Cerebellar nuclear complex (tissue), 1 donor: ENCODE measurements around the gene UGT1A6.
A peak's percentile ranks its signal among the peaks of the same experiment; 100 is the strongest.
"Not testable (repeated sequence)": the region's sequence is repeated elsewhere in the genome, so short reads cannot be mapped to it uniquely, and the experiment has no call there.

Experiments
- DNase-seq, 2 experiments: peaks; one replicate each; lab custom pipeline; 2025; lab: John Stamatoyannopoulos, UW

UGT1A6 gene

DNA sequence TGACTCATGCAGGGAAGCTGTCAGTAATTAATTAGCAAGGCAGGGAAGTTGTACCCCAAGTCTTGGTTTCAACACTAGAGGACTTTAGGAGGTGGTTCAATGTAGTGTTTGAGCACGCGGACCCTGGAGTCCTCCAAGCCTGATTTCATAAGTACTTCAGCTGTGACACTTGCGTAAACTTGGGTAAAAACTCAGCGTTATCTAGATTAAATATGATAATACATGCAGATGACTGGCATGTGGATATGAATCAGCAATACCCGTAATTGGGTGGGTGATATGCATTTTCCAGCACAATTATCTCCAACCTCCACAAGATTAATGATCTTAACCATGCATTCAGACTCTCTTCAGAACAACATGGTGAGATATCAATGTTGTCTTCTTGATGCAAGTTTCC is 5.8 kb upstream of the UGT1A6 start:
- no peak for DNase-seq

DNA sequence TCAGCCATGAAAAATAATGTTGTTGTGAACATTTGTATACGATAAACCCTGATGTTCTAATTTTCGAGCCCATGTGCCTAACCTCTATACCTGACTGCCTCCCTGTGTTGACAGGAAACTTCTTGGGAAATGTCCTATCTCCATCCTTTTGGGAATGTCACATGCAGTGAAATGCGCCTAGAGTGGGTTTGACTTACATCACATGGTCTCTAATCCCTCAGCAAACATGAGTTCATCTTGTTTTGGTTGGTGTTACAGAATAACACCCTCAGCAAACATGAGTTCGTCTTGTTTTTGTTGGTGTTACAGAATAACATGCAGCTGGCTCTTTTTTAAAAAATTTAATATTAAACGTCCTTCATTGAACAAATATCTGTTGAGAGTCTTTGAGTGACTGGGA is 4.3 kb upstream of the UGT1A6 start:
- no peak for DNase-seq

DNA sequence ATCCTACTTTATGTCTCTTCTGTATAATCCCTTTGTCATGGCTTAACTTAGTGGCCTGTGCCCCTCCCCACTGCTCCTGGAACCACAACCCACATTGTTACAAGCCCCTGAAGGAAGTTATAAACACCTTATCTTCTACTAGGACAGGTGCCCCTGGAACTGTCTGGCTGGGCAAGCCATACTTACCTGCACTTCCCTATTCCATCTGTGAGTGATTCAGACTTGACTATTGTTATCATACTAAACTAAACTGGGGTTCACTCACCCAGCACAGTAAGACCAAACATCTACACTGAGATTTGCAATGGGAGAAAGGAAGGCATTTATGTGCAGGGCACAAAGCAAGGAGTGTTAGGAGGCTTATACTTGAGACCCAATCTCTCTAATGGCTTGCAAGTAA is 3.7 kb upstream of the UGT1A6 start:
- DNase-seq = no peak

DNA sequence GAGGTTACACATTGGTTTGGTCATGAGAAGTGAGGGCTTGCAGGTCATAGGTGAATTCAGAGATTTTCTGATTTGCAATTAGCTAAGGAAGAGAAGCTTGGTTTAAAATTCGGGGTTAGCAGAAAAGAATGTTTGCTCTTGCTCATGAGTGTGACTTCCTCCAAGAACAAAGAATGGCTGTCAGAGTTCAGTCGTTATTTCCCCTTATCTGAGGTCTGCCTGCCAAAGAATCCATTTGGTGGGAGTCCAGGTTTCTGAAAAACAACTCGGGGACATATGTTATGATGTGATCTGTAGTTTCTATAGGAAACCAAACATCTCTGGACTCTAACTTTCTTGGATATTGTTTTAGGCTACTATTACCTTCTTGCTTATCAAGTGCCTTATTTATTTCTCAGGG is 3.2 kb upstream of the UGT1A6 start:
- no peak for DNase-seq

DNA sequence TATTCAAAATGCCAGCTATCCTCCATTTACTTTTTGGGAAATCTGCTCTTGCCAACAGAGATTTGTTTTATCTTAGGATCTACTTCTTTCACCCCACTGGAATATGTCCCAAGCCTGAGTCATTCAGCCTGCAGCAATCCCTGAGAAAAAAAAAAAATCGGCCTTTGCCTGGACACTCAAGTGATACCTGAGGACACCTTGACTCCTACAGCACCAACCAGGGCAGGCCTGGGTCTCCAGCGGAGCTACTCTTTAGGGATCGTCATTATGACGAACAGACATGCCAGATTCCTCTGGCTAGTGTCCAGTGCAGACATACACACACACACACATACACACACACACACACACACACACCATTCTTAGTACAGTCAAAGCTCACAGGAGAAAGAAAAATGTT is 2.2 kb upstream of the UGT1A6 start:
- DNase-seq = no peak

DNA sequence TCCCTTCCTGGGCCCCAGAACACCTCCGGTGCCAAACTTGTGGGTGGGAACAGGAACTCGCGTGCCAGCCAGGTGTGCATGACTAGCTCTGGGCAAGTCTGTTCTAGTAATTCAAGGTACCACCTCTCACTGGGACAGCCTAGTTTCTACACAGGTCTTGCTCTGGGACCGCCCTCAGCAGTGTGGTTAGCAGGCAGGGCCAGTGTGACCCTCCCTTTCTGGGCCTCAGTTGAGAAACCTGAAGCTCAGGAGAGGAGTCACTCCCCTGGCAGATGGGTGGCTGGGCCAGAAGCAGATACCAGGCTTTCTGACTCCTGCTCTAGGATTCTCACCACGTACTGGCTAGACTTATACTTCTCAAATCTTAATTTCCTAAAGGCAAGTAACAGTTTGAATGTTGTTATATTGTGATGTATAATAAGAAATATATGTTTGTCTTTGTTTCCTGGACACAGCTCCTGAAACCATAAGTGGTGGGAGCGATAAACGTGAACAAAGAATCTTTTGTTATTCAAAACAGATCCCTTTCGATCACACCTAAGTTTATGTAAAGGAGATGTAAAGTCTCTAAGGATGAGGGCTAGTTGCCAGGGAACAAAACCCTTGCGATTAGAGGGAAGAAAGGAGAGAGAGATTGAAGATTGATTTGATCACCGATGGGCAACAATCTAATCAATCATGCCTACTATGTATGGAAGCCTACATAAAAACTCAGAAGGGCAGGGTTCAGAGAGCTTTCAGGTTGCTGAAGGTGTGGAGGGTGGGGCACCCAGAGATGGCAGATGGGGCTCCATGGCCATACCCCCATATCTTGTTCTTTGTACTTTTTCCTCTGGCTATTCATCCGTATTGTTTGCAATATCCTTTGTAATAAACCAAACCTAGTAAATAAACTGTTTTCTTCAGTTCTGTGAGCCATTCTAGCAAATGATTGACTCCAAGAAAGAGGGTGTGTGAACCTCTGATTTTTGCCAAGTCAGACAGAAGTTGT is 952 bp upstream of the UGT1A6 start:
- no peak for DNase-seq

DNA sequence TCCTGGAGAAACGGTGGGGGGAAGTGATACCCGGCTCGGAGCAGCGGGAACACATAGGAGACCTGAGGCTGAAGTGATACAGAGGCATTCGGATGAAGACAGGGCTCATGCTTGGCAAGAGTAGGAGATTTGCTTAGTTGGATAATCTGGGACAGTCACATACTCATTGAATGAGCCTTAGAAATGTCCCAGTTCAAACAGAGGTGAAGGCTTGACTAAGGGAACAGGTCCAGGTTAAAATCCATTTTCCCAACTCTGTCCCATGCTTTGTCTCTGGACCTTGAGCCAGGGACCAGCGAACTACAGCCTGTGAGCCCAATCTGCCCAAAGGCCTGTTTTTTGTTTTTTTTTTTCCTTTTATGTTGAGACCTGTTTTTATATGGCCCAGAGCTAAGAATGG is 1.3 kb downstream of the UGT1A6 start:
- DNase-seq = no peak

DNA sequence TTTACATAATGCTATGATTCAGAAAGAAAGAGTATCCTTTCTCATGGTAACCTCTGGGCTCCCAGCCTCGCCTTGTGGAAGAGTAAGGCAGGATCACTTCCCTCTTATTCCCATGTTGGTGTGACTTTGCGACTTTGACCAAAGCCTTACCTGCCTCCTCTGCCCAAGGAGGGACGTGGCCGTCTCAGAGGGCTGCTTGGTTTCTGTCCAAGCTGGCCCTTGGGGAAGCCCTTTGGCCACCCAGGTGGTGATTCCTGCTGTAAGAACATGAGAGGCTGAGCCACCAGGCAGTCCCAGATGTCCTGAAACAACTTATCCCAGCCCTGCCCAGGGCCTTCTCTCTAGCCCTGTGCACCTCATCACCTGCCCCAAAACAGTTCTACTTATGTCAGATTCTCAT is 6.0 kb downstream of the UGT1A6 start:
- DNase-seq = no peak

DNA sequence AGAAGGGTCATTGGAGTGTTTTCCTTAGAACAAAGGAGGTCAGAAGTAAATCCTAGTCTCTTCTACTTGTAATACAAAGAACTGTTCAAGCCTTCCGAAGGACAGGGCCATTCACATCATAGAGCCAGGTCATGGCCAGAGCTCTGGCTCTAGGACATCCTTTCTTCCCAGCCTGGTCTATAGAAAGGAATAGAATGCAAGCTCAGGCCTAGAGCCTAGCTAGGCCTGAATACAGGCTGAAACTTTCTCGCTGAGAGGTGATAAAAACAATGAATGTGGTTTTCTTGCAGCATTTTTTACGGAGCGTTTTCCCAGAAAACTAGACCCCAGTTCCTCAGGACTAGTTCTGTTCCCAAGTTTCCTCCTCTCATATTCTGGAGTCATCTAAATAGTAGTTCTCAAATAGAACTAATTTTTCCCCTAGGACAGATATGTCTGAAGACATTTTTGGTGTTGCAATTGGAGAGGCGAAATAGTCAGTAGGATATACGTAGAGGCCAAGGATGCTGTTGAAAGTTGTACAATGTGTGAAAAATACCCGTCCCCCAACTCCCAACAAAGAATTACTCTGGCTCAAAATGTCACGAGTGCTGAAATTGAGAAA is 6.8 kb downstream of the UGT1A6 start:
- no peak for DNase-seq

DNA sequence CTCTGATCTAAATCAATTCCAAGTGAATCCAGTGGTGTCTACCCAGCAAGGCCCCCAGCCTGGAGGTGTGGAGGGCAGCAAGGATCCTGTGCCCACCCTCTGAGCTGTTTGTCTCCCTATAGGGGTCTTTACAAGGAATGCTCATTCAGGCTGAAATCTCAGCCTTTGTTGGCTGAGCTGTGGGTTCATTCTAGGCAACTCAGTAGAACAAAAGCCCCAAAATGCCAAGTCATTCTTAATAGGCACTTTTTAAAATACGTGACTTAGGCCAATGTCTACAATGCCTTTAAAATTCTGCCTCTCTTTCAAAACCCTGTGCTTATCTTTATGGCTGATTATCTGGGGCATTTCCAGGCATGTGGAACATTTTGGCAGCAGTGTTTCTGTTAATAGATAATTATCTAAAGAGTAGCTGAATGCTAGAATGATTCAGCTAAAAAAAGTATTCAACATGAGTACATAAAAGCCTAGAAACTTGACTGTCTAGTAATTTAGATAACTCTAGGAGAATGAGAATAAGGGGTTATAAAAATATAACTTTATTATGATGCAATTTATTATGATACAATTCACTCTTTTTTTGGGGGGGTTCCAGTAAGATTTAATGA is 7.4 kb downstream of the UGT1A6 start:
- no peak for DNase-seq

DNA sequence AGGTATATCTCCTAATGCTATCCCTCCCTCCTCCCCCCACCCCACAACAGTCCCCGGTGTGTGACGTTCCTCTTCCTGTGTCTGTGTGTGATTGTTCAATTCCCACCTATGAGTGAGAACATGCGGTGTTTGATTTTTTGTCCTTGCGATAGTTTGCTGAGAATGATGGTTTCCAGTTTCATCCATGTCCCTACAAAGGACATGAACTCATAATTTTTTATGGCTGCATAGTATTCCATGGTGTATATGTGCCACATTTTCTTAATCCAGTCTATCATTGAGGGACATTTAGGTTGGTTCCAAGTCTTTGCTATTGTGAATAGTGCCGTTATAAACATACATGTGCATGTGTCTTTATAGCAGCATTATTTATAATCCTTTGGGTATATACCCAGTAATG is 8.2 kb downstream of the UGT1A6 start:
- DNase-seq = not testable (repeated sequence)

DNA sequence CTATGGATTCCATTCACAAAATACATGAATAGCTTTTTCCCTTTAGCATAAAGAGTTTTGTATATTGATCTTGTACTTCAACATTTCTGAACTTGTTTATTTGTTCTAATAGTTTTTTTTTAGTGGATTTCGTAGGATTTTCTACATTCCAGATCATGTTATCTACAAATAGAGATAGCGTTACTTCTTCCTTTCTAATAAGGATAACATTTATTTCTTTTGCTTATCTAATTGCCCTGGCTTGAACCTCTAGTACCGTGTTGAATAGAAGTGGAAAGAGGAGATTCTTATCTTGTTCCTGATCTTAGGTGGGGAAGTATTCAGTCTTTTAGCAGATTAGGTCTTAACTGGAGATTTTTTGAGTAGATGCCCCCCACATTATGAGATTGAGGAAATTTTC is 9.5 kb downstream of the UGT1A6 start:
- DNase-seq = no peak

DNA sequence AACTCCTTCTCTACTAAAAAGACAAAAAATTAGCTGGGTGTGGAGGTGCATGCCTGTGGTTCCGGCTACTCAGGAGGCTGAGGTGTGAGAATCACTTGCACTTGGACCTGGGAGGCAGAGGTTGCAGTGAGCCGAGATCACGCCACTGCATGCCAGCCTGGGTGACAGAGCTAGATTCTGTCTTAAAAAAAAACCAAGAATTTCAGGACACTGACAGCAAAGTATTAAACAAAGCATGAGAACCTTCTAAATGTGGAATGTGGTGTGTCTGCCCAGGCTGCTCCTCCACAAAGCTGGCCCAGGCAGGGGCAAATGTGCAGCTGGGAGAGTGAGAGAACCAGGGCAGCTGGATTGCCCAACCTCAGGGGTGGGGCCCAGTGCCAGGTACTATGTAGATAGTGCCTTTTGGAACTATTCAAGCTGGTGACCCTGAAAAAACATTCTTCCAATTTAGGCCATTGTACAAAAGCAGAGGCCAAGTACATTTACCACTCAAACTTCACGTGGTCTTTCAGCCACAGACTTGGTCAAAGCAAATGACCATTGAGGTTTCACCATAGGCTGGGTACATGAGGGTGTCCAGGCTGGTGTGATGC is 13.3 kb downstream of the UGT1A6 start:
- no peak for DNase-seq

DNA sequence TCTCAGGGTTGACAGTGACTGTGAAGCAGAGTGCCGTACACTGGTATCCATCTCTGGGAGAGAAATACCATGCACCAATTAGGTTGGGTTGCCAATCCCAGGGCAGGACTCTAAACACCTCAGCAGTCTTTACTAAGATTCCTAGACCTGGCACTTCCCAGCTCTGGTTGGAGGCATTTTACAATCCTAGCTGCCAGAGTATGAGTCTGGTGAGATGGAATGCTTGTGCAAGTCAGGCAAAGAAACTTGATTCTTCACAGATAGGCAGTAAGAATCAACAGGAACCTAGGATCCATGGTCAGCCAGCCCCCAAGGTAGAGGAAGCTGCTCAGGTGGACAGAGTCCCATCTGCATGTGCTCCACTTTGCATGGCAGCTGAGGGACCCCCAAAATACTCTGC is 14.0 kb downstream of the UGT1A6 start:
- DNase-seq = no peak

DNA sequence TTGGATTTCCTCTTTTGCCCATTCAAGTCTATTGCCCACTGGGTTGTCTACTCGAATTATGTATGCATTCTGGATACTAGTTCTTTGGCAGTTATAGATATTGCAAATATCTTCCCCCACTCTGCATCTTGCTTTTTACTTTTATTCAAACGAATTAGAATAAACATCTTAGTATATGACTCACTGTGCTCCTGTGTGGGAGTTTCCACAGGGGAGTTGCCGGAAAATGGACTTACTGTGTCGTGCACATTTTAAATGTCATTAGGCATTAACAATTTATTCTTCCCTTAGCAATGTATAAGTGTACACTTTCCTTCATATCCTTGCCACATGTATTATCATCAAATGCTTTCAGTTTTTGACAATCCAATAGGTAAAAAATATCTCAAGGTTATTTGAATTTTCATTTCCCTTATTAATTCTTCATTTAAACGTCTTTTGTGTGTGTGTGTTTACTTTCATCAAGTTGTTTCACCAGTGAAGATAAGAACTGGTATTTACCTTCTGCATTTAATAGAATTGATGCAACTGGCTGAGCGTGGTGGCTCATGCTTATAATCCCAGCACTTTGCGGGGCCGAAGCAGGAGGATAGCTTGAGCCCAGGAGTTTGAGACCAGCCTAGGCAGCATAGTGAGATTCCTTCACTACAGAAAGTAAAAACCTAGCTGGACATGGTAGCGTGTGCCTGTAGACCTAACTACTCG is 15.4 kb downstream of the UGT1A6 start:
- no peak for DNase-seq

DNA sequence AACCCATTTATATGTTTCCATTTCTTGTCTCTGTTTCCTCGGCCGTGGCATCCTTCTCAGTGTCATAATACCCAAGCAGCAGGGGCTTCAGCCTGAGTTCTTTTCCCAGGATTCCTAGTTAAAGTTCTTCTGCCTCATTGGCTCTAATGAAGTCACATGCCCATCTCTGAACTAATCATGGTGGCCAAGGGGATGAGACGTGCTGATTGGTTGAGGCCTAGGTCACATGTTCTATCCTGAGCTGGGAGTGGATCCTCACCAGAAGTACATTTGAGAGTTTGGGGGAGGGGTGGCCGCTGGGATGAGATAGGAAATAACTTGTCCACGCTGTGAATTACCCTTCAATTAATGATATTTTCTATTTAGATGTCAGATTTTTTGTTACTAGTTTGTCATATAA is 16.3 kb downstream of the UGT1A6 start:
- no peak for DNase-seq

DNA sequence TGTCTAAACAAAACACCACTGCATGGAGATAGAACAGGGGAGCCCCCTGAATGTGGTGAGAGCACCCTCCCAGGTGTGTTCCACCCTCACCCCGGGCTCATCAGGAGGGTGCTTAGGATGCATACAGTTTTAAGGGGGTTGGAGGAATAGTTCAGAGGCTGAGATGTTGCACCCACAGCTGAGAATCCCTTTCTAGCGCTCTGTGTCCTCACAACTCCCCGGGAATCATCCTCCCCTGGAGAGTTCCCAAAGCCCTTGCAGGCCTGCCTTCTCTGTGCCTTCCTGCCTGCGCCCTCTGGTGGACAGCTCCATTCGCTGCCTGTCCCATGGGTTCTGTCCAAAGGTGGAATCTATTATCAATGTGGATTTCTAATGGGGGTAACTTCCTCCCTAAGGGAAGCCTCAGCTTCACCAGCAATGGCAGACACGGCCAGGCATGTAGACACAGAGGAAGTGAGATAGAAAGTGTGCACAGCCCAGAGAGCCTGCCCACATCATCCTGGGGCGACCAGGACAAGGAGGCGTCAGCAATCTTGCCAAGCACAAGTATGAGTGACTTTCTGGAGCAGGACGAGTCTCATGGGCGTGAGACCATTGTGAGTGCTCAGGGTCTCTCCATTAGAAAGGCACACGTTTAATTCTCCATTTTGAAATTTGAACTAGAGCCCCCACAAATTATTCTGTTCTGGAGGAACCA is 18.8 kb downstream of the UGT1A6 start:
- DNase-seq = peak in 1 of 2 experiments; percentile 2

DNA sequence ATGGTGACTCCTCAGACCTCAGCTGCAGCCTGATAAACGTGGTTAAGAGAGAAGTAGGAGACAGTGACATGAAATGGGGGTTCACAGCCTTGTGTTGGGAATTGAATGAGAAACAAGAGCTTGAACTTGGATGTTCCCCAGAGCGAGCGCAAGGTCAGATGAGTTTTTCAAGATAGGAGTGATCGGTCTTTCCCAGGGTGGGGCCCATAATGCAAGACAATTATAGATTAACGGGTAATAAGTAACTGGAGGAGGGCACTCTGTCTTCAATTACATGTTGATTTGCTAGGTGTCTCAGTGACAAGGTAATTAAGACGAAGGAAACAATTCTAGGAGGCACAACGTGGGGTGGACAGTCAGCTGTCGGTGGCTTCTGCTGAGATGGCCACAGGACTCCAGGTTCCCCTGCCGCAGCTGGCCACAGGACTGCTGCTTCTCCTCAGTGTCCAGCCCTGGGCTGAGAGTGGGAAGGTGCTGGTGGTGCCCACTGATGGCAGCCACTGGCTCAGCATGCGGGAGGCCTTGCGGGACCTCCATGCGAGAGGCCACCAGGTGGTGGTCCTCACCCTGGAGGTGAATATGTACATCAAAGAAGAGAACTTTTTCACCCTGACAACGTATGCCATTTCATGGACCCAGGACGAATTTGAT is 20.0 kb downstream of the UGT1A6 start, which contains the start of gene UGT1A5:
UGT1A5 (plus strand) TSS at position 297 of the 651 bp plus-strand sequence; CDS start at position 382, 85 bp downstream.
- DNase-seq = no peak

DNA sequence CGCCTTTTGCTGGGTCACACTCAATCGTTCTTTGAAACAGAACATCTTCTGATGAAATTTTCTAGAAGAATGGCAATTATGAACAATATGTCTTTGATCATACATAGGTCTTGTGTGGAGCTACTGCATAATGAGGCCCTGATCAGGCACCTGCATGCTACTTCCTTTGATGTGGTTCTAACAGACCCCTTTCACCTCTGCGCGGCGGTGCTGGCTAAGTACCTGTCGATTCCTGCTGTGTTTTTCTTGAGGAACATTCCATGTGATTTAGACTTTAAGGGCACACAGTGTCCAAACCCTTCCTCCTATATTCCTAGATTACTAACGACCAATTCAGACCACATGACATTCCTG is 20.5 kb downstream of the UGT1A6 start:
- DNase-seq = no peak

DNA sequence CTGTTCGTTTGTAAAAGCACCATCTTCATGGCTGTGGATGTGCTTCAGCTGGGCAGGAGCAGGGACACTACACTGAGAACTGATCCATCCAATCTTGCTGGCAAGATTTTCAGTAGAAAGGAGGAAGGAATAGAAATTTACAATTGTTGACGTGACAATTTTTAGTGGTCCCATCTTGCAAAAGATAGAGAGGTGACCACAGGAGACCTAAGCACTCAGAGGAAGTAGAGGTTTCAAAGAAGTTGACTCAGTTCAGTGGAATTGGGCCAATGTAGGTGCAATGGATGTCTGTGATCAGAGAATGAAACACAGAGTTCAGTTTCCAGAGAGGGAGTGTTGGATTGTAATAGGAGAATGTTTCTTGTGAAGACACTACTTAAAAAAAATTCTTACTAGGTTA is 21.4 kb downstream of the UGT1A6 start:
- no peak for DNase-seq

DNA sequence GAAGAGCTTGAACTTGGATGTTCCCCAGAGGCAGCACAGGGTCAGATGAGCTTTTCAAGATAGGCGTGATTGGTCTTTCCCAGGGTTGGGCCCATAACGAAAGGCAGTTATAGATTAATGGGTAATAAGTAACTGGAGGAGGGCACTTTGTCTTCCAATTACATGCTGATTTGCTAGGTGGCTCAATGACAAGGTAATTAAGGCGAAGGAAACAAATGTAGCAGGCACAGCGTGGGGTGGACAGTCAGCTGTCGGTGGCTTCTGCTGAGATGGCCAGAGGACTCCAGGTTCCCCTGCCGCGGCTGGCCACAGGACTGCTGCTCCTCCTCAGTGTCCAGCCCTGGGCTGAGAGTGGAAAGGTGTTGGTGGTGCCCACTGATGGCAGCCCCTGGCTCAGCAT is 25.9 kb downstream of the UGT1A6 start, which contains the start of gene UGT1A4:
UGT1A4 (plus strand) TSS at position 185 of the 400 bp plus-strand sequence; CDS start at position 270, 85 bp downstream.
- no peak for DNase-seq
